22Rv1 (cell line): Measurements from ENCODE around the gene TNFRSF1A.

Experiments used
- ZFX ChIP-seq: fragments of 450-650 bp; IDR thresholded peaks from 2 replicates; pipeline ENCODE4 v1.6.1; 2017; ENCODE audit warnings: antibody characterized with exemption, borderline replicate concordance
- TF ChIP-seq, protein P1 (sequence below): fragments of 450-650 bp; IDR thresholded peaks from 2 replicates; pipeline ENCODE4 v1.5.1; 2017; ENCODE audit warnings: mild to moderate bottlenecking

- TF ChIP-seq, protein P1, sequence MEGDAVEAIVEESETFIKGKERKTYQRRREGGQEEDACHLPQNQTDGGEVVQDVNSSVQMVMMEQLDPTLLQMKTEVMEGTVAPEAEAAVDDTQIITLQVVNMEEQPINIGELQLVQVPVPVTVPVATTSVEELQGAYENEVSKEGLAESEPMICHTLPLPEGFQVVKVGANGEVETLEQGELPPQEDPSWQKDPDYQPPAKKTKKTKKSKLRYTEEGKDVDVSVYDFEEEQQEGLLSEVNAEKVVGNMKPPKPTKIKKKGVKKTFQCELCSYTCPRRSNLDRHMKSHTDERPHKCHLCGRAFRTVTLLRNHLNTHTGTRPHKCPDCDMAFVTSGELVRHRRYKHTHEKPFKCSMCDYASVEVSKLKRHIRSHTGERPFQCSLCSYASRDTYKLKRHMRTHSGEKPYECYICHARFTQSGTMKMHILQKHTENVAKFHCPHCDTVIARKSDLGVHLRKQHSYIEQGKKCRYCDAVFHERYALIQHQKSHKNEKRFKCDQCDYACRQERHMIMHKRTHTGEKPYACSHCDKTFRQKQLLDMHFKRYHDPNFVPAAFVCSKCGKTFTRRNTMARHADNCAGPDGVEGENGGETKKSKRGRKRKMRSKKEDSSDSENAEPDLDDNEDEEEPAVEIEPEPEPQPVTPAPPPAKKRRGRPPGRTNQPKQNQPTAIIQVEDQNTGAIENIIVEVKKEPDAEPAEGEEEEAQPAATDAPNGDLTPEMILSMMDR: no peak
- TF ChIP-seq ZFX: no peak
Observed at GRCh38 chr12:6368906-6369525, 27.1 kb upstream of the TNFRSF1A start.
